ENCODE measurements around the gene PPDPF. TPM values are rescaled to one million over a fixed set of nuclear protein-coding genes. Genes with fewer than 3 reads are reported as not detected.

The PPDPF gene
- polyA plus RNA-seq, 2 of the 4 experiments (the other 2 are of a cell fraction): 7.7 to 217 TPM

- no peak for FAIRE-seq
- 74% methylated on average over 14 of the region's 20 CpGs for WGBS (ENCODE audit: missing lambda C conversion rate)
- Histone ChIP-seq H3K4me1 (peaks cover 27% of the 10 kb centered on the region), H3K27ac (peak overlapping the region; percentile 92 to 96; a peak in 5 of 6 replicates), H3K4me3 (peak overlapping the region; percentile 99; the same call in 2 of the 3 replicates), H3K4me2 (peak overlapping the region; percentile 100), H3K9me3 (no peaks in the 10 kb centered on the region)
- no peak for TF ChIP-seq POLR2AphosphoS2 (conservative IDR thresholded peaks at IDR 0.05; ENCODE audit: low read length)
- TF ChIP-seq, protein P1, sequence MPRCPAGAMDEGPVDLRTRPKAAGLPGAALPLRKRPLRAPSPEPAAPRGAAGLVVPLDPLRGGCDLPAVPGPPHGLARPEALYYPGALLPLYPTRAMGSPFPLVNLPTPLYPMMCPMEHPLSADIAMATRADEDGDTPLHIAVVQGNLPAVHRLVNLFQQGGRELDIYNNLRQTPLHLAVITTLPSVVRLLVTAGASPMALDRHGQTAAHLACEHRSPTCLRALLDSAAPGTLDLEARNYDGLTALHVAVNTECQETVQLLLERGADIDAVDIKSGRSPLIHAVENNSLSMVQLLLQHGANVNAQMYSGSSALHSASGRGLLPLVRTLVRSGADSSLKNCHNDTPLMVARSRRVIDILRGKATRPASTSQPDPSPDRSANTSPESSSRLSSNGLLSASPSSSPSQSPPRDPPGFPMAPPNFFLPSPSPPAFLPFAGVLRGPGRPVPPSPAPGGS (IDR thresholded peaks at IDR 0.05): no peak
- TF ChIP-seq RNF2 (IDR thresholded peaks at IDR 0.05; ENCODE audit: borderline replicate concordance, low read depth): no peak
- no peak for TF ChIP-seq ZC3H11A (IDR thresholded peaks at IDR 0.05)
- TF ChIP-seq RARB (CRISPR knock-in tag; IDR thresholded peaks at IDR 0.05): no peak
- TF ChIP-seq HOXB13 (CRISPR knock-in tag; IDR thresholded peaks at IDR 0.05; ENCODE audit: low read depth): no peak
- TF ChIP-seq GATA3 (IDR thresholded peaks at IDR 0.05; ENCODE audit: borderline replicate concordance): no peak
- TF ChIP-seq, protein P2, sequence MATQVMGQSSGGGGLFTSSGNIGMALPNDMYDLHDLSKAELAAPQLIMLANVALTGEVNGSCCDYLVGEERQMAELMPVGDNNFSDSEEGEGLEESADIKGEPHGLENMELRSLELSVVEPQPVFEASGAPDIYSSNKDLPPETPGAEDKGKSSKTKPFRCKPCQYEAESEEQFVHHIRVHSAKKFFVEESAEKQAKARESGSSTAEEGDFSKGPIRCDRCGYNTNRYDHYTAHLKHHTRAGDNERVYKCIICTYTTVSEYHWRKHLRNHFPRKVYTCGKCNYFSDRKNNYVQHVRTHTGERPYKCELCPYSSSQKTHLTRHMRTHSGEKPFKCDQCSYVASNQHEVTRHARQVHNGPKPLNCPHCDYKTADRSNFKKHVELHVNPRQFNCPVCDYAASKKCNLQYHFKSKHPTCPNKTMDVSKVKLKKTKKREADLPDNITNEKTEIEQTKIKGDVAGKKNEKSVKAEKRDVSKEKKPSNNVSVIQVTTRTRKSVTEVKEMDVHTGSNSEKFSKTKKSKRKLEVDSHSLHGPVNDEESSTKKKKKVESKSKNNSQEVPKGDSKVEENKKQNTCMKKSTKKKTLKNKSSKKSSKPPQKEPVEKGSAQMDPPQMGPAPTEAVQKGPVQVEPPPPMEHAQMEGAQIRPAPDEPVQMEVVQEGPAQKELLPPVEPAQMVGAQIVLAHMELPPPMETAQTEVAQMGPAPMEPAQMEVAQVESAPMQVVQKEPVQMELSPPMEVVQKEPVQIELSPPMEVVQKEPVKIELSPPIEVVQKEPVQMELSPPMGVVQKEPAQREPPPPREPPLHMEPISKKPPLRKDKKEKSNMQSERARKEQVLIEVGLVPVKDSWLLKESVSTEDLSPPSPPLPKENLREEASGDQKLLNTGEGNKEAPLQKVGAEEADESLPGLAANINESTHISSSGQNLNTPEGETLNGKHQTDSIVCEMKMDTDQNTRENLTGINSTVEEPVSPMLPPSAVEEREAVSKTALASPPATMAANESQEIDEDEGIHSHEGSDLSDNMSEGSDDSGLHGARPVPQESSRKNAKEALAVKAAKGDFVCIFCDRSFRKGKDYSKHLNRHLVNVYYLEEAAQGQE (IDR thresholded peaks at IDR 0.05): no peak
- TF ChIP-seq NFE2L2 (conservative IDR thresholded peaks at IDR 0.05; ENCODE audit: low read length): no peak
- TF ChIP-seq ZFP36 (IDR thresholded peaks at IDR 0.05; ENCODE audit: borderline replicate concordance, partially characterized antibody): no peak
- TF ChIP-seq EHF (CRISPR knock-in tag; IDR thresholded peaks at IDR 0.05): no peak
- TF ChIP-seq JUN (IDR thresholded peaks at IDR 0.05): no peak
- no peak for TF ChIP-seq EP300 (IDR thresholded peaks at IDR 0.05)
- TF ChIP-seq FOXS1 (CRISPR knock-in tag; IDR thresholded peaks at IDR 0.05): no peak
- no peak for TF ChIP-seq CTCF (IDR thresholded peaks at IDR 0.05)
- TF ChIP-seq HDAC2 (IDR thresholded peaks at IDR 0.05): no peak
- TF ChIP-seq RCOR1 (IDR thresholded peaks at IDR 0.05; ENCODE audit: low read depth, low read length): no peak
- TF ChIP-seq, protein P3, sequence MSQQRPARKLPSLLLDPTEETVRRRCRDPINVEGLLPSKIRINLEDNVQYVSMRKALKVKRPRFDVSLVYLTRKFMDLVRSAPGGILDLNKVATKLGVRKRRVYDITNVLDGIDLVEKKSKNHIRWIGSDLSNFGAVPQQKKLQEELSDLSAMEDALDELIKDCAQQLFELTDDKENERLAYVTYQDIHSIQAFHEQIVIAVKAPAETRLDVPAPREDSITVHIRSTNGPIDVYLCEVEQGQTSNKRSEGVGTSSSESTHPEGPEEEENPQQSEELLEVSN (IDR thresholded peaks at IDR 0.05; ENCODE audit: borderline replicate concordance, low read depth): no peak
- DNase-seq (ENCODE audit: low read depth in 1 of 2, low spot score in 1 of 2): no peak
- ChIA-PET CTCF (interaction anchor here (0.6 to 3.6 kb wide), 29 partner anchors 8 to 483 kb away, joined by 3 to 75 read pairs (median 5); partner anchors contain the start of genes KCNQ2, PPDPF, PRPF6 and PTK6), POLR2A (interaction anchor here (1.0 to 2.1 kb wide), 3 partner anchors 23 to 26 kb away, joined by 3 to 21 read pairs (median 13); partner anchors contain the start of gene PPDPF)
- ATAC-seq: peak in 1 of 2 experiments; percentile 20; a peak in 3 of 6 replicates
Observed at GRCh38 chr20:63497138-63497945, 23.2 kb upstream of the PPDPF start.

Measured in A549 (cell line).